Naive thymus-derived CD8-positive, alpha-beta T cell (primary cell): ENCODE measurements around the gene PPP1R12C. TPM values are rescaled to one million over a fixed set of nuclear protein-coding genes. Genes with fewer than 3 reads are reported as not detected.

Experiments
- ATAC-seq, 2 donors: fragments of 150-1000 bp; cut with Tn5 transposase in 1 of 2; sonication (Bioruptor Pico), chemical (Tn5 transposase) in 1 of 2; 1 replicate in 1 of 2; 2 replicates in 1 of 2; pipeline ENCODE4 v1.10.0; 2021; ENCODE audit warnings: mild to moderate bottlenecking in 2 of 2, moderate library complexity in 2 of 2
- POLR2A ChIA-PET: fragments of 350-600 bp; sonication (Branson Sonifier 250); formaldehyde crosslinking; loops from one replicate; lab custom pipeline; 2021; ENCODE audit warnings: antibody characterized with exemption; lab: Charles Lee
- DNase-seq, 10 donors: peaks; one replicate each; pipeline versions ENCODE4 v3.0.0 to v3.0.0-alpha.2; 2020 to 2022
- H3K27ac Mint-ChIP-seq, 10 donors: one replicate each; pipeline ENCODE4 v1.8.0; 2020 to 2022; ENCODE audit warnings: mild to moderate bottlenecking in 10 of 10, mixed read lengths in 10 of 10, moderate library complexity in 4 of 10, inconsistent platforms in 1 of 10
- H3K27me3 Mint-ChIP-seq, 5 donors: one replicate each; pipeline ENCODE4 v1.8.0; 2021 to 2022; ENCODE audit warnings: mixed read lengths in 5 of 5
- H3K36me3 Mint-ChIP-seq, 3 donors: one replicate each; pipeline ENCODE4 v1.8.0; 2020 to 2022; ENCODE audit warnings: mixed read lengths in 3 of 3, mild to moderate bottlenecking in 2 of 3, inconsistent platforms in 1 of 3
- H3K4me1 Mint-ChIP-seq, 4 donors: one replicate each; pipeline ENCODE4 v1.8.0; 2021 to 2022; ENCODE audit warnings: mixed read lengths in 4 of 4
- H3K4me3 Mint-ChIP-seq, 10 donors: one replicate each; pipeline ENCODE4 v1.8.0; 2020 to 2022; ENCODE audit warnings: mild to moderate bottlenecking in 10 of 10, mixed read lengths in 10 of 10, moderate library complexity in 6 of 10, inconsistent platforms in 1 of 10
- H3K9me3 Mint-ChIP-seq, 9 donors: one replicate each; pipeline ENCODE4 v1.8.0; 2020 to 2022; ENCODE audit warnings: mixed read lengths in 9 of 9, mild to moderate bottlenecking in 3 of 9, inconsistent platforms in 1 of 9, moderate library complexity in 1 of 9
- polyA plus RNA-seq, 3 donors: library from polyadenylated mRNA; unstranded; fragments of 300-500 nt; fragmentation: Illumina TruSeq; gene quantifications; one replicate each; pipeline ENCODE4 v1.2.3, GENCODE V29; 2021
- total RNA-seq, 8 experiments: library from RNA in 2 of 8; stranded (reverse) in 2 of 8; gene quantifications; one replicate each; pipeline ENCODE4 v1.2.3 and lab custom pipeline; 2021 to 2026

PPP1R12C gene
- total and polyA plus RNA-seq, 5 experiments from 2014 or later, result 2.7 to 141 (median 6.2) TPM

GRCh38 chr19:55101261-55101660 is 16.2 kb downstream of the PPP1R12C start:
- Mint-ChIP-seq H3K27me3 (no peaks in the 10 kb centered on the region), H3K27ac (no peak overlapping the region), H3K4me3 (no peak overlapping the region), H3K4me1 (peaks cover 0 to 3% (median 0%) of the 10 kb centered on the region in 4 donors), H3K36me3 (peaks cover 0 to 47% (median 31%) of the 10 kb centered on the region in 3 donors), H3K9me3 (no peaks in the 10 kb centered on the region)
- POLR2A ChIA-PET, result no interaction called here
- DNase-seq, result peak in 1 of 10 donors; percentile 58
- no peak for ATAC-seq

GRCh38 chr19:55099557-55100506 is 17.6 kb downstream of the PPP1R12C start:
- peak in 1 of 10 donors; percentile 40 for DNase-seq
- Mint-ChIP-seq H3K27me3 (no peaks in the 10 kb centered on the region), H3K4me3 (no peak overlapping the region), H3K36me3 (peaks cover 0 to 45% (median 32%) of the 10 kb centered on the region in 3 donors), H3K4me1 (no peaks in the 10 kb centered on the region), H3K27ac (peak overlapping the region in 1 of 10 donors; percentile 33), H3K9me3 (no peaks in the 10 kb centered on the region)
- ATAC-seq, result no peak
- POLR2A ChIA-PET, result no interaction called here

GRCh38 chr19:55098716-55099556 is 18.5 kb downstream of the PPP1R12C start:
- H3K4me3 Mint-ChIP-seq, result no peak overlapping the region
- no peak for ATAC-seq
- no peaks in the 10 kb centered on the region for H3K9me3 Mint-ChIP-seq
- H3K4me1 Mint-ChIP-seq, result no peaks in the 10 kb centered on the region
- DNase-seq, result peak in 1 of 10 donors; percentile 56
- POLR2A ChIA-PET, result interaction anchor here (0.6 kb wide), 1 partner anchor 36 kb away, joined by 3 read pairs; the partner anchor contains the start of gene RDH13
- H3K36me3 Mint-ChIP-seq, result peaks cover 0 to 47% (median 34%) of the 10 kb centered on the region in 3 donors
- no peaks in the 10 kb centered on the region for H3K27me3 Mint-ChIP-seq
- H3K27ac Mint-ChIP-seq, result no peak overlapping the region

- POLR2A ChIA-PET, result interaction anchor here (0.6 kb wide), 2 partner anchors 35 to 532 kb away, joined by 3 to 4 read pairs; partner anchors contain the start of gene RDH13
Observed at GRCh38 chr19:55097864-55098715, 19.3 kb downstream of the PPP1R12C start.

GRCh38 chr19:55096061-55096701 is 21.3 kb downstream of the PPP1R12C start:
- no peaks in the 10 kb centered on the region for H3K27me3 Mint-ChIP-seq
- H3K9me3 Mint-ChIP-seq, result no peaks in the 10 kb centered on the region
- POLR2A ChIA-PET, result no interaction called here
- H3K4me1 Mint-ChIP-seq, result no peaks in the 10 kb centered on the region
- no peak overlapping the region for H3K4me3 Mint-ChIP-seq
- peak in 1 of 10 donors; percentile 34 for DNase-seq
- peaks cover 0 to 24% (median 17%) of the 10 kb centered on the region in 3 donors for H3K36me3 Mint-ChIP-seq
- H3K27ac Mint-ChIP-seq, result no peak overlapping the region
- ATAC-seq, result no peak

More at GRCh38 chr19:55097864-55098715, 19.3 kb downstream of the PPP1R12C start:
- H3K9me3 Mint-ChIP-seq, result no peaks in the 10 kb centered on the region
- DNase-seq, result peak in 1 of 10 donors; percentile 54
- peaks cover 0 to 41% (median 29%) of the 10 kb centered on the region in 3 donors for H3K36me3 Mint-ChIP-seq
- no peak for ATAC-seq
- no peak overlapping the region for H3K4me3 Mint-ChIP-seq
- H3K4me1 Mint-ChIP-seq, result no peaks in the 10 kb centered on the region
- no peaks in the 10 kb centered on the region for H3K27me3 Mint-ChIP-seq
- no peak overlapping the region for H3K27ac Mint-ChIP-seq

- Mint-ChIP-seq H3K9me3 (no peaks in the 10 kb centered on the region), H3K27ac (no peak overlapping the region), H3K4me1 (peaks cover 0 to 1% (median 0%) of the 10 kb centered on the region in 4 donors), H3K4me3 (no peak overlapping the region), H3K27me3 (no peaks in the 10 kb centered on the region), H3K36me3 (peaks cover 0 to 27% (median 18%) of the 10 kb centered on the region in 3 donors)
- POLR2A ChIA-PET, result no interaction called here
- DNase-seq (no peak), ATAC-seq (no peak)
Observed at GRCh38 chr19:55095260-55096060, 22.0 kb downstream of the PPP1R12C start.

GRCh38 chr19:55094456-55095259 is 22.8 kb downstream of the PPP1R12C start:
- POLR2A ChIA-PET, result no interaction called here
- no peak overlapping the region for H3K27ac Mint-ChIP-seq
- H3K27me3 Mint-ChIP-seq, result peaks cover 2 to 5% (median 3%) of the 10 kb centered on the region in 5 donors
- peaks cover 0 to 29% (median 14%) of the 10 kb centered on the region in 3 donors for H3K36me3 Mint-ChIP-seq
- peaks cover under 1 to 4% (median 3%) of the 10 kb centered on the region in 4 donors for H3K4me1 Mint-ChIP-seq
- no peak for ATAC-seq
- no peak for DNase-seq
- no peak overlapping the region for H3K4me3 Mint-ChIP-seq
- H3K9me3 Mint-ChIP-seq, result no peaks in the 10 kb centered on the region

- peak in 1 of 10 donors; percentile 32 for DNase-seq
- Mint-ChIP-seq H3K4me1 (peaks cover 15 to 23% (median 18%) of the 10 kb centered on the region in 4 donors), H3K9me3 (peaks cover 0 to 2% (median 0%) of the 10 kb centered on the region in 9 donors), H3K4me3 (no peak overlapping the region), H3K36me3 (peaks cover 0 to 35% (median 9%) of the 10 kb centered on the region in 3 donors), H3K27me3 (peaks cover 15 to 25% (median 18%) of the 10 kb centered on the region in 5 donors), H3K27ac (no peak overlapping the region)
- no peak for ATAC-seq
- POLR2A ChIA-PET, result no interaction called here
Observed at GRCh38 chr19:55092423-55093318, 24.8 kb downstream of the PPP1R12C start.

GRCh38 chr19:55091955-55092354 is 25.5 kb downstream of the PPP1R12C start:
- DNase-seq (peak in 1 of 10 donors; percentile 52), ATAC-seq (no peak)
- POLR2A ChIA-PET, result no interaction called here
- Mint-ChIP-seq H3K36me3 (peaks cover 0 to 35% (median 9%) of the 10 kb centered on the region in 3 donors), H3K4me3 (no peak overlapping the region), H3K27ac (no peak overlapping the region), H3K27me3 (peaks cover 19 to 32% (median 23%) of the 10 kb centered on the region in 5 donors), H3K9me3 (peaks cover 0 to 2% (median 0%) of the 10 kb centered on the region in 9 donors), H3K4me1 (peaks cover 20 to 31% (median 24%) of the 10 kb centered on the region in 4 donors)
